Panc1 (cell line): ENCODE measurements around the gene RAC2. TPM values are rescaled to one million over a fixed set of nuclear protein-coding genes. Genes with fewer than 3 reads are reported as not detected.

Experiments used
- ATAC-seq: fragments of 200-7000 bp; cut with Tn5 transposase; 2 replicates; pipeline ENCODE4 v1.9.1; 2020; ENCODE audit warnings: mild to moderate bottlenecking, moderate library complexity
- BruUV-seq: library from RNA; stranded (reverse); fragments of 400-500 nt; replicated peaks from 2 replicates; lab custom pipeline; 2021; lab: Mats Ljungman, UMichigan
- CTCF ChIA-PET: fragments of 300-600 bp; sonication (Branson Sonifier 250); formaldehyde crosslinking; loops from one replicate; lab custom pipeline; 2022; ENCODE audit warnings: antibody characterized with exemption; lab: Charles Lee
- POLR2A ChIA-PET: fragments of 300-600 bp; sonication (Branson Sonifier 250); formaldehyde crosslinking; loops from one replicate; lab custom pipeline; 2022; ENCODE audit warnings: antibody characterized with exemption; lab: Charles Lee
- DNase-seq: peaks from one replicate; pipeline ENCODE4 v3.0.0-alpha.2; 2010; ENCODE audit warnings: low read depth, low spot score
- H3K27ac ChIP-seq: 2 replicates; pipeline ENCODE4 v1.5.1; 2011; ENCODE audit warnings: mild to moderate bottlenecking, low read length, inconsistent platforms
- H3K27me3 ChIP-seq: fragments of 200-500 bp; sonication (Bioruptor generic); 2 replicates; pipeline ENCODE4 v1.6.0; 2014; ENCODE audit warnings: low read length, inconsistent platforms; ENCODE audit not compliant: control insufficient read depth, insufficient read depth
- H3K36me3 ChIP-seq: fragments of 200-500 bp; sonication (Bioruptor generic); 2 replicates; pipeline ENCODE4 v1.5.1; 2014; ENCODE audit warnings: inconsistent platforms, mild to moderate bottlenecking, low read length, moderate library complexity; ENCODE audit not compliant: control insufficient read depth, insufficient read depth
- H3K4me1 ChIP-seq: 2 replicates; pipeline ENCODE4 v1.5.1; 2011; ENCODE audit warnings: inconsistent platforms, mild to moderate bottlenecking, low read length, moderate library complexity; ENCODE audit not compliant: control insufficient read depth, insufficient read depth
- H3K4me3 ChIP-seq, 2 experiments: 2 replicates each; pipeline ENCODE4 v1.5.1; 2011 to 2012; ENCODE audit warnings: low read depth in 2 of 2, low read length in 2 of 2, mild to moderate bottlenecking in 2 of 2, inconsistent platforms in 1 of 2, moderate library complexity in 1 of 2
- H3K9me3 ChIP-seq: fragments of 200-500 bp; sonication (Bioruptor generic); 2 replicates; pipeline ENCODE4 v1.5.1; 2014; ENCODE audit warnings: low read depth, mild to moderate bottlenecking, inconsistent platforms, low read length, moderate library complexity; ENCODE audit not compliant: control insufficient read depth, insufficient read depth
- CTCF ChIP-seq: fragments of 450-650 bp; IDR thresholded peaks from 2 replicates; pipeline ENCODE4 v1.5.1; 2017; ENCODE audit warnings: mild to moderate bottlenecking
- POLR2AphosphoS5 ChIP-seq: IDR thresholded peaks from 2 replicates; pipeline ENCODE4 v1.6.1; 2012; ENCODE audit warnings: mild to moderate bottlenecking, low read depth, low read length, moderate library complexity
- REST ChIP-seq, 2 experiments: IDR thresholded peaks; 2 replicates each; pipeline ENCODE4 v1.6.1; 2011 to 2012; ENCODE audit warnings: low read depth in 2 of 2, control low read depth in 1 of 2, low read length in 1 of 2, mild to moderate bottlenecking in 1 of 2, moderate library complexity in 1 of 2; ENCODE audit not compliant: insufficient read depth in 1 of 2
- SIN3A ChIP-seq: IDR thresholded peaks from 2 replicates; pipeline ENCODE4 v1.6.1; 2012; ENCODE audit warnings: low read depth, mild to moderate bottlenecking, low read length, moderate library complexity, borderline replicate concordance; ENCODE audit not compliant: insufficient read depth
- TCF7L2 ChIP-seq: IDR thresholded peaks from 2 replicates; pipeline ENCODE4 v1.6.1; 2011; ENCODE audit warnings: mild to moderate bottlenecking, low read depth, low read length, inconsistent platforms
- in situ Hi-C: cut with HindIII; loops from 2 replicates; pipeline ENCODE4 v1.10.0; 2016; ENCODE audit warnings: low sequenced_read_pairs, low pct_unique_long_range_greater_than_20kb
- intact Hi-C: fragments of 100-400 bp; cut with micrococcal nuclease; formaldehyde crosslinking; loops from one replicate; pipeline ENCODE4 v1.10.0; 2022; ENCODE audit not compliant: unreplicated experiment
- total RNA-seq: library from RNA; stranded (reverse); gene quantifications from one replicate; pipeline ENCODE4 v1.2.1, GENCODE V29; 2021; ENCODE audit not compliant: unreplicated experiment

The RAC2 gene
- total RNA-seq, 1 experiment from 2014 or later = 1.5 TPM

- BruUV-seq = no TSS peak
- ChIA-PET CTCF (interaction anchor here (1.6 kb wide), 1 partner anchor 62 kb away, joined by 3 read pairs; no protein-coding TSS in a partner anchor), POLR2A (no interaction called here)
- Histone ChIP-seq H3K36me3 (no peaks in the 10 kb centered on the region), H3K4me1 (peaks cover 14% of the 10 kb centered on the region), H3K4me3 (no peak overlapping the region), H3K9me3 (peaks cover 14% of the 10 kb centered on the region; the same call in 1 of the 2 replicates), H3K27me3 (no peaks in the 10 kb centered on the region), H3K27ac (no peak overlapping the region)
- no peak for DNase-seq
- ATAC-seq = no peak
- intact Hi-C loops (no loop called here), in situ Hi-C loops (no loop called here)
- TF ChIP-seq REST (IDR thresholded peaks at IDR 0.05; ENCODE audit: insufficient read depth in 1 of 2, low read depth in 2 of 2, low read length in 1 of 2) (no peak), POLR2AphosphoS5 (no peak), SIN3A (no peak), TCF7L2 (no peak), CTCF (no peak)
These were observed 16.2 kb upstream of the RAC2 start for GRCh38 chr22:37260155-37260795.

DNA sequence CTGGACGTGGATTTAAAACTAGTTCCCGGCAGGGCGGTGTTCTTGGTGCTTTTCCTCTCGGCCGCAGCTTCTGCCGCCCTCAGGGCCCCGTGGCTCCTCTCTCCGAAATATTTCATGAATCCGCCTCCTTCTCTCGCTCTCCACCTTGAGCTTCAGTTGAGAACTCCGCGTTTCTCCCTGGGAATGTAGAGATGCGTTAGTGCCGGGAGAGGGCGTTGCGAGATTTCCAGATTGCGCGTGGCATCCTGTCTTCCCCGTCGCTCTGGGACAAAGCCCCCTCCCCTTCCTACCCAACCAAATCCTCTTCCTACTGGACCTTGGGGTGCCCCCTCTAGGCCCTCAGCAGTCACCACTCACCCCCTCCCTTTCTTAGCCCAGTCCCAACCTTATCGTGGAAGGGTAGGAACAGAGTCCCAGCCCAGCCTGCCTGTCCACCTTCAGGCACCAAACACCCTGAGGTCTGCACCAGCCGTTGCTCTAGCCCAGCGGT, 15.5 kb upstream of the RAC2 start:
- Histone ChIP-seq H3K4me3 (peak overlapping the region in 1 of 2 experiments; percentile 23; a peak in 2 of 4 replicates), H3K4me1 (peaks cover 15% of the 10 kb centered on the region), H3K36me3 (no peaks in the 10 kb centered on the region), H3K9me3 (peaks cover 8% of the 10 kb centered on the region; the same call in 1 of the 2 replicates), H3K27me3 (no peaks in the 10 kb centered on the region), H3K27ac (peak overlapping the region; percentile 26; the same call in 1 of the 2 replicates)
- in situ Hi-C loops = no loop called here
- TF ChIP-seq POLR2AphosphoS5 (no peak), CTCF (peak; percentile 79)
- no TSS peak for BruUV-seq
- ATAC-seq (peak; percentile 72), DNase-seq (no peak)
- ChIA-PET POLR2A (no interaction called here), CTCF (interaction anchor here (0.6 to 1.6 kb wide), 3 partner anchors 62 to 199 kb away, joined by 3 to 4 read pairs (median 3); no protein-coding TSS in a partner anchor)
- intact Hi-C loops = no loop called here
